Spinal cord (tissue), 10 donors: ENCODE results near the gene AFG1L. TPM values are rescaled to one million over a fixed set of nuclear protein-coding genes. Genes with fewer than 3 reads are reported as not detected.

Experiments used
- DNase-seq, 6 donors: peaks; one replicate each; pipeline versions ENCODE4 v3.0.0 to v3.0.0-alpha.2; 2013 to 2015; ENCODE audit warnings: low spot score in 6 of 6, low read depth in 4 of 6
- H3K27ac ChIP-seq: one replicate; pipeline ENCODE4 v1.5.1; 2013; ENCODE audit warnings: low read depth, low read length, control low read depth
- H3K27me3 ChIP-seq: one replicate; pipeline ENCODE4 v1.6.1; 2013; ENCODE audit warnings: low read length; ENCODE audit not compliant: control insufficient read depth, insufficient read depth
- H3K36me3 ChIP-seq: one replicate; pipeline ENCODE4 v1.6.1; 2013; ENCODE audit warnings: low read length; ENCODE audit not compliant: control insufficient read depth, insufficient read depth
- H3K4me1 ChIP-seq: one replicate; pipeline ENCODE4 v1.6.1; 2013; ENCODE audit warnings: low read length; ENCODE audit not compliant: control insufficient read depth, insufficient read depth
- H3K4me3 ChIP-seq: one replicate; pipeline ENCODE4 v1.5.1; 2013; ENCODE audit warnings: low read depth, low read length, control low read depth
- H3K9me3 ChIP-seq: one replicate; pipeline ENCODE4 v1.6.1; 2013; ENCODE audit warnings: low read length; ENCODE audit not compliant: control insufficient read depth, insufficient read depth
- WGBS: methylation state at CpG from one replicate; pipeline ENCODE4 v1.1.5; 2013; ENCODE audit warnings: missing lambda C conversion rate; ENCODE audit not compliant: insufficient coverage; 5-methylcytosine and 5-hydroxymethylcytosine counted together
- polyA plus RNA-seq, 2 donors: library from polyadenylated mRNA; unstranded; fragments of 120-200 nt; gene quantifications; one replicate each; pipeline ENCODE4 v1.2.1, GENCODE V29; 2013; ENCODE audit not compliant: insufficient read length in 2 of 2
- small RNA-seq: library from RNA; depleted of rRNA; stranded (forward); fragments of <200 nt; gene quantifications from one replicate; pipeline ENCODE3, GENCODE V24; 2014; ENCODE audit warnings: low replicate concordance
- total RNA-seq, 2 donors: library from RNA; depleted of rRNA in 1 of 2; stranded (reverse); fragments of 120-200 nt in 1 of 2; fragments of >200 nt in 1 of 2; gene quantifications; one replicate each; pipeline versions ENCODE4 v1.2.3 to v1.2.4, GENCODE V29; 2013 to 2014
- donor health status: healthy.

Gene AFG1L
- total and polyA plus RNA-seq, 4 donors, result 5.6 to 12.0 (median 9.5) TPM

DNA sequence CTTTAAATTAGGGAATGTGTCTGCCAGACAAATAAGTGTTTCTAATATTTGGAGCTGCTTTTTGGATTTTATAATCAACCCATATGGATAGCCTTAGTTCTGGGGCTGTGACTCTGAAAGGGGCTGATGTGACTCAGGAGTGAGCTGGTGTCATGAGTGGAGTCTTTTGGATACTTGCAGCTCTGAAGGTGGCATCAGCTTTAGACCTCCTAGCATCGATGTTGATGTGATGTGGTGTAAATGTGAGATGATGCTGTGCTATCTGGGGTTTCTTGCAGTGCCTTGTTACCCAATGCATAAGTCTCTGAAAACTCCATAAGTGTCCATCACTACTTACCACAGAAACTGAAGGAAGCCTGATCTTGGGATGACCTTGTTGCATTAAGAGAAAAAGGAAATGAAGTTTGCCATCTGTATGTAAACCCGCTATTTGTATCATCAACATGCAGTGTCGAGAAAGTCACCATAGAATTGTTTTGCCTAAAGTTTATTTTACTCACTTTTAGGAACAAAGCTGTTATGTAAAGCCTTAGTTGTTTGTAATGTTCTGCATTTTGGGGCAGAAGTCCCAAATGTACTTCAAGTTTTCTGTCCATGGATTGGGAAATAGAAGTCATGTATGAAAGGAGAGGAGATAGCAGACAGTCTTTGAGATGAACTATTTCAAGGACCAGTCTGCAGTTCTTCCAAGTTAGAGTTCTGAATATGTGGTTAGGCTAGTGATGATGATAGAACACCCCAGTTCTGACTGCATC is 273.9 kb downstream of the AFG1L start:
- Histone ChIP-seq H3K27ac (no peak overlapping the region), H3K27me3 (no peaks in the 10 kb centered on the region), H3K9me3 (no peaks in the 10 kb centered on the region), H3K4me1 (no peaks in the 10 kb centered on the region), H3K36me3 (peaks cover 19% of the 10 kb centered on the region), H3K4me3 (no peak overlapping the region)
- DNase-seq, result no peak
- WGBS, result 100% methylated on average over 1 of the region's 3 CpGs

- H3K36me3 ChIP-seq, result peaks cover 19% of the 10 kb centered on the region
- no peaks in the 10 kb centered on the region for H3K27me3 ChIP-seq
- H3K4me3 ChIP-seq, result no peak overlapping the region
- DNase-seq, result peak in 2 of 6 donors; percentile 41 to 66
- no CpG with 5 or more reads among the region's 1 CpG for WGBS
- no peak overlapping the region for H3K27ac ChIP-seq
- H3K4me1 ChIP-seq, result no peaks in the 10 kb centered on the region
- no peaks in the 10 kb centered on the region for H3K9me3 ChIP-seq
Observed at GRCh38 chr6:108570517-108570916, 275.7 kb downstream of the AFG1L start.

GRCh38 chr6:108574457-108575141 is 279.7 kb downstream of the AFG1L start:
- Histone ChIP-seq H3K36me3 (peaks cover 8% of the 10 kb centered on the region), H3K4me1 (no peaks in the 10 kb centered on the region), H3K27me3 (no peaks in the 10 kb centered on the region), H3K27ac (no peak overlapping the region), H3K9me3 (no peaks in the 10 kb centered on the region), H3K4me3 (no peak overlapping the region)
- DNase-seq, result no peak
- WGBS, result 43% methylated on average over 4 of the region's 4 CpGs

Small RNA genes lying within 50 kb of the gene (small RNA-seq; reads per million reads assigned to genes)
- gene AL356121.1 (not detected), gene AL391646.1 (not detected), gene RNA5SP212 (not detected), gene RNU6-1144P (not detected), gene RNU6-770P (not detected), gene Z98742.2 (not detected)

Other genes with a start within 250 kb of the AFG1L start
- 10 to 100 TPM; 38.2 to 52.0 TPM for gene OSTM1, start 220.3 kb upstream of the AFG1L start, total RNA-seq
- 10 to 100 TPM; 35.2 to 50.4 TPM for gene OSTM1, start 220.3 kb upstream of the AFG1L start, polyA plus RNA-seq
- under 1 TPM in 1 of 2 donors, not detected in 1; 0.83 TPM for gene NR2E1, start 129.0 kb upstream of the AFG1L start, total RNA-seq
- gene NR2E1, start 129.0 kb upstream of the AFG1L start, polyA plus RNA-seq, result under 1 TPM in 1 of 2 donors, not detected in 1; 0.06 TPM
- gene SNX3, start 34.0 kb upstream of the AFG1L start, total RNA-seq, result 100 to 1,000 TPM; 164 to 271 TPM
- gene SNX3, start 34.0 kb upstream of the AFG1L start, polyA plus RNA-seq, result 100 to 1,000 TPM; 279 to 303 TPM